NCI-H128 (cell line): ENCODE data around the gene HELZ.
"Not testable (repeated sequence)": the region's sequence is repeated elsewhere in the genome, so short reads cannot be mapped to it uniquely, and the experiment has no call there.

Experiments
- DNase-seq: peaks from one replicate; lab custom pipeline; 2025; ENCODE audit not compliant: unreplicated experiment; lab: John Stamatoyannopoulos, UW

The HELZ gene

DNA sequence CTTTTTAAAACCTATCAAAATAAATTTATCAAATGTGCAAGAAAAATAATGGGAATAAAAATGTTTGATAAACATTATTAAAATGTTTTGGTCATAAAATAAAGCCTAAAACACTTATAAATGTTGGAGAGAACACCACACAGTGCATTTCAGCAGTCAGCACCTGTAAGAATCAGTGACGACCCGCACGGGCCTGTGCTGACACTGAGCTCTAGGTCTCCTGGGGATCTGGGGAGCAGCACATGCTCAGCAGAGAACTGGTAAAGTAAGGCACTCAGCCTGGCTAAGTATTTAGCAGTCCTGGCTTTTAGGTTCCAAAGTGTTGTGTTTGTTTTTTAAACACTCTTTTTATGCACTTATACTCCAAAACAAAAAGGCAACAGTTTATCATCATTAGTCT lies 46.9 kb downstream of the HELZ start:
- DNase-seq, result no peak

DNA sequence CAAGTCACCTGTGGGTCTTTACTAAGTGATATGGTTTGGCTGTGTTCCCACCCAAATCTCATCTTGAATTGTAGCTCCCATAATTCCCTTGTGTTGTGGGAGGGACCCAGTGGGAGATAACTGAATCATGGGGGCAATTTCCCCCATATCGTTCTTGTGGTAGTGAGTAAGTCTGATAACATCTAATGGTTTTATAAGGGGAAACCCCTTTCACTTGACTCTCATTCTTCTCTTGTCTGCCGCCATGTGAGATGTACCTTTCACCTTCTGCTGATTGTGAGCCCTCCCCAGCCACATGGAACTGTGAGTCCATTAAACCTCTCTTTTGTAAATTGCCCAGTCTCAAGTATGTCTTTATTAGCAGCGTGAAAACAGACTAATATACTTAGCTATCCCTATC lies 48.0 kb downstream of the HELZ start:
- DNase-seq, result not testable (repeated sequence)

DNA sequence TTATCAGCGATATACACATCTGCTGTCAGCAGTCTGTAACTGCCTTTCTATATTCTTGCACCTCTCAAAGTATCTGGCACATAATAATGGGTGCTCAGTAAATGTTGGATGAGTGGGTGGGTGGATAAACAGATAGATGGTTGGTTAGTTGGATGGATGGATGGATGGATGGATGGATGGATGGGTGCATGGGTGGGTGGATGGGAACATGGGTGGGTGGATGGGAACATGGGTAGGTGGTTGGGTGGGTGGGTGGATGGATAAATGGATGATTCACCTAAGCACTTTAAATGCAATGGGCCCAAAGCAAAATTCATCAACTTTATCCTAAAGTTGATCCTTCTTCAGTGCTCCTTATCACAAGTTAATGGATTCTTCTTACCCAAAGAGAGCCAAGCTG lies 48.6 kb downstream of the HELZ start:
- no peak for DNase-seq

DNA sequence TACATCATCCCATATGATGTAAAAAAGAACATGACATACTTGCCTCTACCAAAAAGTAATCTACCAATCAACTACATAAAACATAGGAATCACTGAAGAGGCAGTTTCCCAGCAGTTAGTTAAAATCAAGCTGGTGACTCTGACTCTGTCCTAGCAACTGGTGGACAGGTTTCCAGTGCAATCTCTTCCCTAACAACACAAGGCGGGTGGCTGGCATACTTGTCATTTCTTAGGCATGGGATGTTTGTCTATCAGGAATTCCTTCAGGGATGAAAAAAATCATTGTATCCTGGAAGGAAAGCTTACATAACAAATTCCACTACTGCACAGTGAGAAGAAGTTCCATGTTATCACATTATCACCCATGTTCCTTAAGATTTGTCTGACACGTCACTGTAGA lies 50.9 kb downstream of the HELZ start:
- no peak for DNase-seq

DNA sequence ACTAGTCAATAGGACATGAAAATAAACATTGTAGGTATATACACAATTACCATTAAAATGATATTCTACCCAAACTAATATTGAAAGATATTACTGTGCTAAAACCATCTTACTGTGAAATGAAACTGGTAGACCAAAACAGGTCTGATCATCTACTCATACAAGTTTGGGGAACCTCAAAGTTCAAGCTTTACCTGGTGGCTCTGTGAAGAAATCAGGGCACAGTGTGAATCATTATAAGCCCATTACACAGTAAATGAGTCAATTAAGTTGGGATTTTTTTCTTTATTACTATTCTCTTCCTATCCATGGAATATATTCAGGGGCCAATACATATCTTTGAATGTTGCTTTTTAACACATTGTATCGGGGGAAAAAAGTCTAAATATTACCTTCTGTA lies 57.1 kb downstream of the HELZ start:
- no peak for DNase-seq

DNA sequence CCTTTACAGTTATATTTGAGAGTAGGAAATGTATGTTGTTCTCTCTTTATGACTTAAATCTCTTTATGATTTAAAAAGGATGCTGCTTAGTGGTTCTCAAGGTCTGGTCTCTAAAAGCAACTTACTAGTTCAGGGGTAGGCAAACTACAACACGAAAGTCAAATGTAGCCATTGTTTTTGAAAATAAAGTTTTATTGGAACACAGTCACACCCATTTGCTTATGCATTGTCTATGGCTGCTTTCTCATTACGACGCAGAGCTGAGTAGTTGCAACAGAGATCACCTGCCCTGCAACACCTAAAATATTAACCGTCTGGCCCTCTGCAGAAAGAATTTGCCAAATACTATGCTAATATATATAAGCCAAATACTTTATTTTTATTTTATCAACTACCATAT lies 58.2 kb downstream of the HELZ start:
- DNase-seq, result no peak

DNA sequence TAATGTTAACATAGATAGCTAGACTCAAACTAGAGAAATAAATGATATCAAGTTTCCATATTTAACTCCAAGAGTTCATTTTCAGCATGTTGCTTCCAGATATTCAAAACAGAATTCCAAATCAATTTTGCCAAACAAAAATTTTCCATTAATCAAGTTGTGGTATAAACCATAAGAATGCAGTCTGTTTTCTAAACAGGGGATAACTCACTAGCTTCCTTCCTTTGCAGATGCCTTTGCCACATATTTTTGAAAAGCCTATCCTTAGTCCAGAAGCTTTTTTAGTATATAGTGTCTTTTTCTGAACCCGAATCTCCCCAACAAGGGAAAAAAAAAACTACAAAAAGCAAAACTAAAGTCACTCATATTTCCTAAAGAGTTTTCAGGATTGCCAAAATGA lies 61.5 kb downstream of the HELZ start:
- DNase-seq, result no peak

DNA sequence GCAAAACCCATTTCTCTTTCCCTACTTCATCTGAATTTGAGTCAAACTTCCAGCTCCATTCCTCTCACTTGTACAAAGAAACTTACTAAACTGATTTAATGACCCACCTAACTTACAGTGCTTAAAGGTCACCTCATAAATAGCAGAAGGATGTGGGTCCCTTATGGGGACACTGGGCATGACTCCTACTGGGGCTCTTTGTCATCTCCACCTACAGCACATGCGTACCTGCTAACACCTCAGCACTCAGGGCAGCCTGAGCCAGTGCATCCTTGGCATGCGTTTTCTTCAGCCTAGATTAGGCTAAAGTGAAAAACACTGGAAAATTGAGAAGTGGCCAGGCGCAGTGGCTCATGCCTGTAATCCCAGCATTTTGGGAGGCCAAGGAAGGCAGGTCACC lies 63.2 kb downstream of the HELZ start:
- DNase-seq, result no peak

DNA sequence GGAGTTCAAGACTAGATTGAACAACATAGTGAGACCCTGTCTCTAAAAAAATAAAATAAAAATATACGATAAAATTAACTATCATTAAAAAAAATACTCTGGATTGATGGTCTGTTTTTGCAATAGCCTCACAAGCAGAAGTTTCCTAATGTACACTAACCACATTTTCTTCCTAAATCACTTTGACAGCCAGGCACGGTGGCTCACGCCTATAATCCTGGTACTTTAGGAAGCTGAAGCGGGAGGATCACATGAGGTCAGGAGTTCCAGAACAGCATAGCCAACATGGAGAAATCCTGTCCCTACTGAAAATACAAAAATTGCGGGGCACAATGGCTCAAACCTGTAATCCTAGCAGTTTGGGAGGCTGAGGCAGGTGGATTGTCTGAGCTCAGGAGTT lies 64.7 kb downstream of the HELZ start:
- DNase-seq, result no peak

DNA sequence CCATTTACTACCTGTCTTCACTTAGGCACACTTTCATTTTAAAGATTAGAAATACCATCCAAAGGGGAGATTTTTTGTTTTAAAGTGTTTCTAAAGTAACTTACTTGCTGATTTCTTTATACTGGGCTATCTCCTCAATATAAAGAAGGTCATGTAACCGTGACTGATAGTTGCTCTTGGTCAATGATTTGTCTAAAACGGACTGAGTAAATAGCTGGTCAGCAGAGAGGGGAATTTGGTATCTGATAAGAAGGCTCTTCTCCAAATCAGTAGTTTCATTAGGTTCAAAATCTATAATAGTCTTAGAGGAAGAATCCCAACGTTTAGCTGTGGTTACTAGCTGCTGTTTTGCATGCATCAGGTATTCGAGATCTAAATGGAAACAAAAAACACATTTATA lies 66.4 kb downstream of the HELZ start:
- no peak for DNase-seq

DNA sequence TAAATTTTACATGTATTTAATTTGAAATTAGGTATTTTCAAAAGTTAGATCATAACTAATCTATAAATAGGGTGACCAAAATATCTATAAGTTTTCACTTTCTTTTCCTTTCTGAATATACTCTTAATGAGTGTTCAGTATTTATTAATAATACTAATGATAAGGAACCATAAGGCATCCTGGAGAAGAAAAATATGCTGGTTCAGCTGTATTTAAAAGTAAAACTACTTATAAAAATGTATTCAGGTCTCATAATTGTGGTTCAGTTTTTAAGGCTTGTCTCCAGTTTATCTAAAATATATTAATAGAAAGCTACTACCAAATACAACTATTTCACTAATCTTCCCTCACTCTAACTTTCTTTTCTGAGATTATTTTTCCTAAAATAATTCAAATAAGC lies 67.3 kb downstream of the HELZ start:
- DNase-seq, result no peak

DNA sequence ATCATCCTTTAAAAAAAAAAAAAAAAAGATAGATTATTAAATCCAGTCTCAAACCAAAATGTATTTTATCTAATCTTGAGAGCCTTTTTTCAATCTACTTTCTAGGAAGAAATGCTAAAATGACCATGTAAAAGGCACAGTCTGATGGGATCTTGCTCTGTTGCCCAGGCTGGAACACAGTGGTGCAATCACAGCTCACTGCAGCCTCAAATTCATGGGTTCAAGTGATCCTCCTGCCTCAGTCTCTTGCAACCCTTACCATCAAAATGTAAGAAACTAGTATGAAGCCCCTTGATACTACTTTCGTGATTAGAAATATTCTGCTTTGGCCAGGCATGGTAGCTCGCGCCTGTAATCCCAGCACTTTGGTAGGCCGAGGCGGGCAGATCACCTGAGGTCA lies 70.8 kb downstream of the HELZ start:
- DNase-seq, result no peak

DNA sequence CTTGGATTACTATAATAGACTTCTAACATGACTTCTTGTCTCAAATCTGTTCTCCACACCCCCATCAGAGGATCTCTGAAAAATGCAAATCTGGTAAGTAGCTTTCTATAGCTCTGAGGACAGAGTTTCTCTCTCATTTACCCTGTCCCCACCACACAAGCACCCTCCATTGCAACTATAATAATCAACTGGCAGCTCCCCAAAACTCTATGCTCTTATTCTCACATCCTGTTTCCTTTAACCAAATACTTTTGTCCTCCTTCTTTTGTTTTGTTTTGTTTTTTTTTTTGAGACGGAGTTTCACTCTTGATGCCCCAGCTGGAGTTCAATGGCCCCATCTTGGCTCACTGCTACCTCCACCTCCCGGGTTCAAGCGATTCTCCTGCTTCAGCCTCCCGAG lies 73.4 kb downstream of the HELZ start:
- DNase-seq, result no peak

DNA sequence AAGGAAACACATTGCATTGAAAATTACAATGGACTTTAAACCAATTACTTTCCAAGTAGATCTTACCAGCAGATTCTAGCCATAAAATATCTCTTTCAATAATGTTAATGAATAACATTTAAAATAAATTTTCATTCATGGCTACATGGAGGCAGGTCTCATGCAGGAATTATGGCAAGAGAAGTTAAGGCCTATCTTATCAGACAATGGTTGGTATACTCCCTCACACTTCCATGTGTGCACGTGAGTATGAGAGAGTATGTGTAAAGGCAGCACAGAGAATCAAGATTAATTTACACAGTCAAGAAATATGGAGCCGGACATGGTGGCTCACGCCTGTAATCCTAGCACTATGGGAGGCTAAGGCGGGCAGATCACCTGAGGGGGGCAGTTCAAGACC lies 76.5 kb downstream of the HELZ start:
- no peak for DNase-seq

DNA sequence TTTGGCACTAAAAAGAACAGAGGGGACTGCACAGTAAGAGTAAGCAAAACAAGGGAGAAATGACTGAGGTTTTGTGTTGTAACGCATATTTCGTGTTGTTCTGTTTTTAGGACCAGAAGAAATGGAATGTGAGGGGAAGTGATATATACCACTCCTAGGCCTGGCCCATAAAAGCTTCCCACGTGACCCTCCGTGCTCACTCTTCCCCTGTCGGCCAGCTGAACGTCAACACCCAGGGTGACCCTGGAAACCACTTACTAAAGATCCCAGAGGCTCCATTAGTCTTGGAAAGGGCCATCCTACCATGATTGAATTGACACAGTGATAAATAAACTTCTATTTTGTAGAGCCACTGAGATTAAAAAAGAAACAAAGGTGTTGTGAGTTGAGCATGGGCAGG lies 79.8 kb downstream of the HELZ start:
- DNase-seq, result no peak

DNA sequence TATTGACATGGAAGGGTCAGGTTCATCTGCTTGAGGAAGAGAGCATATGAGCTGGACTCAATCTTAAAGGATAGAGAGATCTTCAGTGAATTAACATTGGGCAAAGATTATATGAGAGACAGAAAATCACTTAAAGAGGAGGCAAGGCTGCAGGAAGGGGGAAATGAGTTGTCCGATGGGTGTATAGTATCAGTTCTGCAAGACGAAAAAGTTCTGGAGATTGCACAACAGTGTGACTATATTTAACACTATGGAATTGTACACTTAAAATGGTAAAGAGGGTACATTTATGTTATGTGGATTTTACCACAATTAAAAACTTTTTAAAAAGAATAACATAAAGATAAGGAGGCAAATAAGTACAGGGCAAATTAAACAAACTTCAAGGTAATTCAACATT lies 80.7 kb downstream of the HELZ start:
- no peak for DNase-seq

DNA sequence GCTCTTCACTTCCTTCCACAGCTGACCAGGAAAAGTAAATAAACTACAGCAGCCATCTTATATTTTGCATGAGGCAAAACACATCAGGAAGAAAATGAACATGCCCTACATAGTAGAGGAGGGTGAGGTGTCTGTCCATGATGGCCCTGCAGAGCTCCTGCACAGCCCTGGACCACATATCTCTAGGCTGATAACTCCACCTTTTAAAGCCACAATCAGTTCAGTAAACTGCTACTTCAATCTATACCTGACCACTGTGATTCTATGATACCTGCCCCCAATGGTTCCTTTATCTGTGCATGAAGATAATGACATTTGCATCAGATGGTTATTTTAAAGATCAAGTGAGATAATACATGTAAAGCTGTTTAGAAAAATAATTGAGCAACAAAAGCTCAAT lies 82.2 kb downstream of the HELZ start:
- no peak for DNase-seq

DNA sequence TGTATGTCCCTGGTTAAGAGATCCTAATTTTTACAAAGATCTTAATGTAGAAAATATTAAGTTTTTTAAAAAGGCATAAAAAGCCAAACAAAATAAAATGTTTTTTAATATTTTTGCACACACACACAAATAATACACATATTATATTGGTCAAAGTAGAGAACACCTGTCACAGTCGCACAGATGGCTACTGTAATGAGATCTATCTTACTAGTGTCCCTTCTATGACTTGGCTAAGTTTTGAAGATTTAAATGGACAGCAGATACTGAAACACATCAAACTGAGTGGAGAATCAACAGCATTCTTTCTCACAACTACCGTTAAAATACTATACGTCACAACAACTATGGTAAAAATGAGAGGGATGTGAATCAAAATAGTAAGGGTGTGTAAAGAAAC lies 83.4 kb downstream of the HELZ start:
- DNase-seq, result no peak

DNA sequence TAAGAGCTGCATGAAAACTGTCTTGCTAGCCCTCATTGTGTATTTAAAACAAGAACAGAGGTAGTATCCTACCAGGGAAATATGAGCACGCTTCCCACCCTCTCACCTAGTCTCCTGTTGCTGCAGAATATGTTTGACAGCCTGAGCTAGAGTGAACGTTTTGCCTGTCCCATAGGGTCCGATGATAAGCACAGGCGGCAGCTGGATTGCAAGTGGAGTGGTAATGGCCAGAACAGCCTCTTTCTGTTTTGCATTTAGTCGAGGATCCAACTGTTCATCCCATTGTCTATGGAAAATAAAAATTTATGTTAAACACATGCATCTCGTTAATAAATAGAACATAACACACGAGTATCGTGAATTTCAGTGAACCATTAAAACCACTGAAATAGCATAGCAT lies 84.2 kb downstream of the HELZ start:
- no peak for DNase-seq

DNA sequence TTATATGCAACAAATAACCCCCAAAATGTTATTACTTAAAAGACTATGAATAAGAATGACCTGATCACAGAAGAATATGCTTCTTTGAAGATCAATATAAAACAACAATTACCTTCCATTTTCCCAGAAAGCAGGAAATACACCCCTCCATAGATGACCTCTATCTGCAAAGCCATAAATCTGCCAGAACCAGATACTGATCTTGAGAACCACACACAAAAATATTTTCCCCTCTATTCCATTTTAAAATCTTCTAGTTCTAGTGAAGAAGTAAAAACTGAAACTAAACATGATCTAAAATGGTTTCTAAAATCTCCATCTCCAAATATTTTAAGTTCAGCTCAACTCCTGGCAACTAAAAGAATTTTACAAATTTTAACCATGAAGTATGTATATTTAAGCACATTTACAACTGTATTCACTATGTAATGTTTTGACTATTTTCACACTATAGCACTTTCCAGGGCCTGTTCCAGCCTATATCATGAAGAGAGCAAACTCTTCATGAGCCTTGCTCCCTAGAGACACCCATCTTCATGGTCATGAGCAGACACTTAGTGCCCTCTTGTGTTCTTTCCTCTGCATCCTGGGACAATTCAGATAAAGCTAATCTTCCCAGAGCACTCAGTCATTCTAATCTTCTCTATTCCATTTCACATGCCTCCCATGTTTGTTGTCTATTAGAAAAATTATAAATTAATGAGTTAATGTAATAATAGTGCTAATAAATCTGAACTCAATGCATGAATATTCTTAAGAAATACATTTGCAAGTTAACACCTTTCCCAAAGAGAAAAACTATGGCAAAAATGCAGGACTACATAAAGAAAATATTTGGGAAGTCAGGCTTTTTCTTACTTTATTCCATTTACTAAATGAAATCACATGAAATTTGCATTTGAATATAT lies 87.0 kb downstream of the HELZ start:
- DNase-seq, result no peak

DNA sequence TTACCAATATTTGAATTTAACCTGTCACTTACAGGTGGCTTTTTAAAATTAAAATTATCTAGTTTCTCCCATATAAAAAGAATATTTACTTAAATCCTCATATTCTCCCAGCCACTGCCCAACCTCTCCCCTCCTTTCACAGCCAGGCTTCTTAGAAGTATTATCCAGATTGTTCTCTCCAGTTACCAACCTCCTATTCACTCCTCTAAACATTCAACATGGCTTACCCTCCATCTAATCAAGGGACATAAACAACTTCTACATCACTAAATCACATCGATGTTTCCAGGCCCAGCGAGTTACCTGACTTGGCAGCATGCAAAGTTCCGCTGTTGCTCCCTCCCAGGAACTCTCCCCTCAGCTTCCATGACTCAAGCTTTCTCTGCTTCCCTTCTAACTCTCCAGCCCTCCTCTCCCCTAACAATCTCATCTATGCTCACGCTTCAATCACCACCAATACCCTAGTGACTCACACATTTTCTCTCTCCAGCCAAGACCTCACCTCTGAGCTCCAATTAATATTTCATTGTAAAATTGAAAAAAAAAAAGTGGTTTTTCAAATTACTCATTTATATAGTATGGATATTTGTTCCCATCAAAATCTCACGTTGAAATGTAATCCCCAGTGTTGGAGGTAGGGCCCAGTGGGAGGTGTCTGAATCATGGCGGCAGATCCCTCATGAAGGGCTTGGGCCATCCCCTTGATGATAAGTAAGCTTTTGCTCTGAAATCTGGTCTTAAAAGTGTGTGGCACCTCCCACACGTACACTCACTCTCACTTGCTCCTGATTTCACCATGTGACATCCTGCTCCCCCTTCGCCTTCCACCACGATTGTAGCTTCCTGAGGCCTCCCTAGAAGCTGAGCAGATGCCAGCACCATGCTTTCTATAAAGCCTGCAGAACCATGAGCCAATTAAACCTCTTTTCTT lies 88.5 kb downstream of the HELZ start:
- no peak for DNase-seq

DNA sequence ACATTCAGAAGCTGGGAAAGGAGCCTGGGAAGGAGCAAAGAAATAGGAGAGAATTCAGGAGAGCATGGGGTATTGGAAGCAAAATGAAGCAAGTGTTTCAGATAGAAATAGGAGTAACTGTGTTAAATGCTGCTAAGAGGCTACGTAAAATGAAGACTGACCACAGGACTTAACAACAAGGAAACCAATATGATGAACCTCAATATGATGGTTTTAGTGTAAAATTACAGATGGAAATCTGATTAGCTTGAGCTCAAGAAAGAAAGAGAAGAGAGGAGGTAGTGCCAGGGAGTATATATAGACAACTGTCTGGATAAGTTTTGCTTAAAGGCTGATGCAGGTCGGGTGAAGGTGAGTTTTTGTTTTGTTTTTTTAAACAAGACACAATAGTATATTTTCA lies 92.2 kb downstream of the HELZ start:
- DNase-seq, result no peak
